SKM-1 treated with dmso at 0.1 percent for 144 hours (cell line): ENCODE results near the gene SPATA13.

Experiments
- DNase-seq: peaks from one replicate; lab custom pipeline; 2025; ENCODE audit not compliant: unreplicated experiment; lab: John Stamatoyannopoulos, UW

The SPATA13 gene

DNA sequence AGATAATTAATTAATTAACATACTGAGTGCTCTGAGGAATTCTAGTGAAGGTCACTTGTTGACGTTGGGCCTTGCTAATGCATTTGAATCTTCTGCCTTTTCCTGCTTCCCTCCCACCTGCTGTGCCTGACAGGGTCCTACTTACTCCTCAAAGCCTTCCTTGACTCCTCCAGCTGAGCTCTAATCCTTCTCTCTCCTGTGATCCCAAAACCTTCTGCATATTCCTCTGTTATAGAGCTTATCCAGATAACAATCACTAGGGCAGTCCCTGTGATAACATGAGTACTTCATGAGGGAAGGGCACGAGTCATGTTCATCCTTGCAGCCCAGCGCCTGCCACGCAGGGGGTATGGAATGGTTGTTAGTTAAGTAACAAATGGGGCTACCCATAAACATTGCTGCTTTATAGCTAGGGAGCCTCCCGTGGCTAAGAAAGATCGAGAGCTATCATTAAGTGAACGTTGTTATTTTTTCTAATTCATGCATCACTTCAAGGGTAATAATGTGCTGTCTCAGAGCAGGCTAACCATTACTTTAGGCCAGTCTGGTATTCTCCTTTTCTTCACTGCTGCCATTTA is 19.1 kb upstream of the SPATA13 start:
- no peak for DNase-seq

DNA sequence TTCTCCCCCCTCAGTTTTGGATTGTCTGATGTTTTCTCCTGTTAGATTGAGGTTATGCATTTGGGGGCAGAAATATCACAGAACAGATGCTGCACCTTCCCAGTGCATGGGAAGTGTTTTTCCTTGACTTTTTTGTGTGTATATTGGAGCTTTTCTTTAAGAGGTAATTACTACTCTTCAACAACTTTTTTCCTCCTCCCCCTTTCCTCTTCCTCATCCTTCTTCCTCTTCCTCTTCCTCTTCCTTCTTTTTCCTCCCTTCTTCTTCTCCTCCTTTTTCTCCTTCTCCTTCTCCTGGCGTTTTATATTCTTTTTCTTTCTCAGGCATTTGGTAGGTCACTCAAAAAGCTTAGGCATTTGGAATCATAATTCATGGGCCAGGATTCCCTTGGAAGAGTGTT is 18.1 kb upstream of the SPATA13 start:
- DNase-seq, result no peak

DNA sequence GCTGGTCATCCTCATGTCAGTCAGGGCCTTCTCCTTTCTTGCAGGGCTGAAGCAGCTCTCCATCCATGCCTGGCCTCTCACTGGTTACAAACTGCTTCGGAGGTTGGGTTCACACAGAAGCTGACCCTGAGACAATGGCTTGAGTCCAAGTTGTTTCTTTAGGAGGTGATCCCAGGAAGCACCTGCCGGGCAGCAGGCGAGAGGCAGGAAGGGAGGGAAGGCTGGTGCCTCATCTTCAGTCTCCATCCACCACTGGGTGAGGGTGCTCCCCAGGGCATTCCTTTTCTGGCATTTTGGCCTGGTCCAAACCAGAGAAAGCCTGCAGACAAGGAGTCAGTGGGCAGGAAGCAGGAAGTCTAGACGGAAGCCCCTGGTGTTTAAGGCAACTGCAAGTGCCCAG is 17.6 kb upstream of the SPATA13 start:
- DNase-seq, result no peak

DNA sequence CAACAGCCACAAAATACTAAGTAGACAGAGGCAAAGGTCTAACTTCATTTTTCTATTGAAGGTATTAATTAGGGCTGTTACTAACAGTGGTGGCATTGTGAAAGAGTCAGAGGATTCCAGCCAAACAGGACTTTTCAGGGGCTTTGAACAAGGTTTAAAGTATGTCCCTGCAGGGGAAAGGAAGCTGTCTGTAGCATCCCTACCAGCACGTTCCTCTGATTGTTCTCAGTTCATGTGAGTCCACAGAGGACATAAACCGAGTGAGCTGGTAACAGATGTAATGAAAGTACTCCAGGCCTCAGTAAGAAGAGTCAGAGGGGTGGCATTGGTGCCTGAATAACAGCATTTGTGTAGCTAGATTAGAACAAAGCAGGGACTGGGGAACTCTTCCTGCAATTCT is 15.3 kb upstream of the SPATA13 start:
- DNase-seq, result no peak

DNA sequence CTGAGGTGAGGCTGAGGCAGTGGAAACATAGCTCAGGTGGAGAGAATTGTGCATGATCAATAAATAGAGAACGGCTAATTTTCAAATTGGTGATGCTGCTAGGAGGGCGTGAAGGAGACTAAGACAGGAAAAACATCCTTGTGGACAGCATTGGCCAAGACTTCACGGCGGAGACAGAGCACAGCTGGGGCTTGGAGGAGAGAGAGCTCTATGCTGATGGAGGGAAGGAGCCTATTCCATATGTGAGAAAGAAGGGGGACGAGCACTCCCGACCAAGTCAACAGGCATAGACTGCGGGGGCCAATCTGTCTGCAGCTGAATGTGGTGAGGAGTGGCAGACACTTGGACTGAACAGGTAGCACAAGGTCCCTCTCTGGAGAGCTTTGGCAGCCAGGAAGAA is 14.8 kb upstream of the SPATA13 start:
- DNase-seq, result no peak

DNA sequence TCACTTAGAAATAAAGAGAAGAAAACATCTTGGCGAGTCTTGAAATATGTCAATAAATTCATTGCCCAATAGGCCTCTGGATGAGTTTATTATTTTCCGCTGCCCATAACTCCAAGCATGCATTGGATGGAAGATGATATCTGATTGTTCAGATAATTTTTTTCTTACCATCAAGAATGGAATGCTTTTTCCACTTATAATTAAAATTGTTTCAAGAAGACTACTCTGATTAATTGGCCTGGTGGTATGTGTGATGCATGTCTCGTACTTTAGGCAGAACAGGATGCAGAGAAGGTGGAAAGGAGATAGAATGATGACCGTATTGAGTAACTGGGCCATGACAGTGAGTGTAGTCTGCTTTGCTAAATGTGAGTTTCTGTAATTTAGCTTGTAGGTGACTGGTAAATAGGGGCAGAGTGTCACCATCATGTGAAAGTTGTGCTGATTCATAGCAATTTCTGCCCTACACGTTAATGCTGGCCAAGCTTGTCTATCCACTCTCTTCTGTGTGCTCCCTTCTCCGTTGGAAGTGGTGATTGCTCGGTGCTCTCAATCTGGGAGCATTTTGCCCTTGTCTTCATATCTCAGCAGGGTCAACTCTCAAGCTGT is 13.5 kb upstream of the SPATA13 start:
- no peak for DNase-seq

DNA sequence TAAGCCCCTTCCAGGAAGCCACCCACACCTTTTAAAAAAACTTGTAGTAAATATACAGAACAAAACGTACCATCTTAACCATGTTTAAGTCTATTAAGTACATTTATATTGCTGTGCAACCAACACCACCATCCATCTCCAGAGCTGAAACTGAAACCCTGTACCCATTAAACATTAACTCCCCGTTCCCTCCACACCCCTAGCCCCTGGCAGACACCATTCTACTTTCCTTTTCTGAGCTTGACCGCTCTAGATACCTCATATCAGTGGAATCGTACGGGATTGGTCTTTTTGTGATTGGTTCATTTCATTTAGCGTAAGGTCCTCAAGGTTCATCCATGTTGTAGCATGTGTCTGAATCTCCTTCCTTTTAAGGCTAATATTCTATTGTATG is 13.0 kb upstream of the SPATA13 start:
- no peak for DNase-seq

DNA sequence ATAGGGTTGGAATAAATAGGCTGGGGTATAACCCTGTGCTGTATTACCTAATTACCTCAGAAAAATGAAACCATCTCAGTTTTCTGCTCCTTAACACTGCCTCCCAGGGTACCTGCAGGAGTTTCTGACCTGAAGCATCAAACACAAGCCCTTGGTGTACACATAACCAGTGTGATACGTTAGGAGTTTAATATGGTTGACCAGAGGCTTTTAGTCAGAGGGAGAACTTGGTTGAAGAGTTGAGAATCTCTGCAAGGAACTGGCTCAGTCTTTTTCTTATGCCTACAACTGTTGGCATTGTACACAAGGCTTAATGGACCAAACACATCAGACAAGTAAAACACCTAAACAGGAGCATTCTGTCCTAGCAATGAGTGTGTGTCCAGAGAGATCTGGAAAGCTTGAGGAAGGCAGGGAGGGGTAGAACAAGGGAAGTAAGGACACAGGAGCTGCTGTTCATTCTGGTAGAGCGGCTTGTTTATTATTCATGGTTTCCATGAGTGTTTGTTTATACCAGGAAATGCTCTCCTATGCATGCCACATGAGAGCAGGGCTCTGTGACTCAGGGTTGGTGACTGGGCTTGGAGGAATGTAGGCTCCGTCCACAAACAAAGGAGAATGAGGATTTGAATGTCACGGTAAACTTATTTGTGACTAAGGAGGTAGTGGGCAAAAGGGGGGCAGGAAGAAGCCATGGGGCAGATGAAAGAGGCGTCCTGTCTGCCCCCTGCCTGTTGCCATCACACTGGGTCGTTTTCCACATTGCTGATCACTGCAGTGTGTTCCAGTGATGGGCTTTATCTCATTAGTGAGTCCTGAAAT is 11.9 kb upstream of the SPATA13 start:
- no peak for DNase-seq

DNA sequence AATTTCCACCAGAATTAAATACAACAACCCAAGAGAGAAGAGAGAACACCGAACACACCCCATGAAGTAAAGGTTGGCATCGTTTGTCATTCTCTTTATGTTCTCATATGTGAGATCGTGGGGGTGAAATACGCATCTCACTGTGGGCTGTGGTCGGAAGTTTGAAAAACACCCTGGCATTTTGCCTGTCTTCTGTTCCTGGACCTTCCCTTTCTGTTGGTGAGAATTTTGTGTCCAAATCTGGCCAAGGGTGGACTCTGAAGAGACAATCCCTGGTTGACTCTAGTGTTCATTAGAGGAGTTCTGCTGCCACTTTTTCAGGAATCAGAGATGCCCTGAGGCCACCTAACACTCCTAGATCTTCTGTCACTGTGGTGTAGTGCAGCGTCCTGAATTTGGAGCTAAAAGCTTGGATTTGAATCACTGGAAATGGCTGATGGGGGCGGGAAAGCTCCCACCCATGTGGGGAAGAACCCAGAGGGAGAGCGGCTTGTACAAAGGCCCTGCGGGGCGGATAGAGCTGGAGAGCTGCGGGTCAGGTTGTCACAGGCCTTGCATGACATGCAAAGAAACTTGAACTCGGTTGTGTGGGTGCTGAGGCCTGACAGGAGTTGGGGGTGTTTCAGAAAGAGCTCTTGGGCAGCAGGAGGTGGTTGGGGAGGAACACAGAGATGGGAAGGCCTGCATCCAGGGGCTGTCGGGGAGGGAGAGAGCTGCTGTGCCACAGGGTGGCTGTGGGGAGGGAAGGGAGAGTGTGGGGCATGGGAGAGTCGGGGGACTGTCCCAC is 11.1 kb upstream of the SPATA13 start:
- no peak for DNase-seq

DNA sequence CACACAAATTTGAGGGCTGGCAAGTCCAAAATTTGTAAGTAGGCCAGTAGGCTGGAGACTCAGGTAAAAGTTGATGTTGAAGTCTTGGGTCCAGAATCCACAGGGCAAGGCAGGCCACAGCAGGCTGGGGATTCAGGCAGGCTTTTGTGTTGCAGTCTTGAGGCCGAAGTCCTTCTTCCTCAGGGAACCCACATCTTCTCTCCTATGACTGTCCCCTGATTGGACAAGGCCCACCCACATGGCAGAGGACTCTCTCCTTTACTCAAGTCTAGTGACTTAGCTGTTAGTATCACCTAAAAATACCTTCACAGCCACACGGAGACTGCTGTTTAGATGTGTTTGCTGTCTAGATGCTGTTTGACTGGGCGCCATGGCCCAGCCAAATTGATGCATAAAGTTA is 9.9 kb upstream of the SPATA13 start:
- DNase-seq, result no peak

DNA sequence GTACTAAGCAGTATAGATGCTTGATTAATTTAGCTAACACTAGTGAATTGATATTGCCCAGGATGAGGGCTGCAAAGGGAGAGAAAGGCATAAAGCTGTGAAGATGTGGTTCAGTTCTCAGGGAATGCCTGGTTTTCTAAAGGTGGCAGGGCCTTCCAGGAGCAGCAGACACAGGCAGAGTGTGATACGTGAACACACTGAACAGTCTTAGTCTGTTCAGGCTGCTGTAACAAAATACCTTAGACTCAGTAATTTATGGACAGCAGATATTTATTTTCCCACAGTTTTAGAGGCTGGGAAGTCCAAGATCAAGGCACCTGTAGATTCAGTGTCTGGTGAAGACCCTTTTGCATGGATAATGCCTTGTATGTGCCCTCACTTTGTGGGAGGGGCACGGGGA is 8.7 kb upstream of the SPATA13 start:
- DNase-seq, result no peak

DNA sequence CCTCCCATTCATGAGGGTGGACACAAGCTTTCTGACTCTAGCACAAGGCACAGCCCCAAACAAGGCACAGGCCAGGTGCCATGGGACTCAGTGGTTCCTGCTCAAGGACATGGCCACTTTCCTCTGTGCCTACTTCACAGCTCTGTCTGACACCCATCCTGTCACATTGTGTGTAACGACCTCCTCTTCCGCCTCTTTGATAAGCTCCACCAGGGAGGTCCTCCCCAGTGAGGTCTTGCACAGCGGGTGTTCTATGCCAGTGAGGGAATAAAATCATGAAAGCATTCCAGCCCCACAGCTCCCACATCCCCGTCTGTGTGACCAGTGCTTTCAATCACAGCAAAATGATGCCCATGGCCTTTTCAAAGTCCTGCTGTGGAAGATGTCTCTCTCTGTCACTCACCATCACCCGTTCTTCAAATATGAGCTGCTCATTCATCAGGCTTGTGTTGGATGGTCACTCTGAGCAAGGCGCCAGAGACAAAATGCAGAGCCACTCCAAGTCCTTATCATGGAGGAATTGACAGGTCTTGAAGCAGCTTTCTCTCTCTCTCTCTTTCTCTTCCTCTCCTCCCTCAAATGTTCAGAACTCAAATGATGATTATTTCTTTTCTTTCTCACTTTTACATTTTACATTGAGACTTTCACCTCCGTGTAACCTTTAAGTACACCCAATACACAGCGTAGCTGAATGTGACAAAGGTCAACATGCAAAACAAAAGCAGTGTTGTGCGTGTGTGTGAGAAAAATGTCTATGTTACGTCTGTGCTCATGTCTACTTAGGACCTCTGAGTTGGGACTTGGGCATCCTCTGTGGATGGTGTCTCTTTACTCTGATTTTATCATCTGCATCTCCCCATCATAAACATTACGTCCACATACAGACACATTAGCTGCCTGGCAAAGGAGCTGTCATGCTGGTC is 8.0 kb upstream of the SPATA13 start:
- DNase-seq, result no peak

DNA sequence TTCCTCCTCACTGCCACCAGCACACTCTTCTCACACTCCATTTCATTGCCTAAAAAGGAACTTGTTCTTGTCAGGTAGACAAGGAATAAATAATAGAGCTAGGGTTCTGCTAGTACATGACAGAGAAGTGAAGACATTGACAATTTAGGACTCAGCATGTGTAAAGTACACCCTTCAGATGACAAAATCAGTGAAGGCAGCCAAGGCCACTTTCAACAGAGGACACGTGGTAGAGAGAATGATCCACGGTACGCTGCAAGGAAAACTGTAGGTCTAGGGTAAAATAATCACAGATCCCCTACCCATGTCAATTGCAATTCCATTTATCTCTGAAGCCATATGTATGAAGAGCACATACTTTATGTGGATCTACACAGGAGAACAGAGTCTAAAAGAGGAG is 7.2 kb upstream of the SPATA13 start:
- DNase-seq, result no peak

DNA sequence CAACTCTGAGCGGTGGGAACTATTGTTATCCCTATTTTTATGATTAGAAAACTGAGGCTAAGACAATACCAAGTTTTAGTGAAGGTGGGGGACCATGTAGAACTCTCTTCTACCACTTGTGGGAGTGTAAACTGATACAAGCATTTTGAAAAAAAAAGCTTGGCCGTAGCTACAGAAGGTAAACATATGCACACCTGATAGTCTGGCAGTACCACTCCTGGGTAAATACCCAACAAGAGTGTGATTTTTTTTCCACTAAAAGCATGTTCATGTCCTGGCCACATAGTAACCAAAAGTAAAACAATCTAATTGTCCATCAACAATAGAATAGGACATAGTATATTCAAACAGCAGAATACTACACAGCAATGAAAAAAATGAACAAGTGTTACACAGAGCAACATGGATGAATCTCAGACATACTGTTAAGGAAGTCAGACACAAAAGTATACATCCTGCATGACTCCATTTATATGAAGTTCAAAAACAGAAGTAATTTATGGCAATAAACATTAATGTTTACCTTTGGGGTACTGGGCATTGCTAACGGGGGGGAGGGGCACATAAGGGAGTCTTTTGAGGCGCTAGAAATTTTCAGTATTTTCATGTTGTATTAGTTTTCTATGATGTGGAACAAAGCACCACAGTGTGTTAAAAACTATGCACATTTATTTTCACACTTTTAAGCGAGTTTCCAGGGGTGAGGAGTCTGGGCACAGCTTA is 6.4 kb upstream of the SPATA13 start:
- no peak for DNase-seq

DNA sequence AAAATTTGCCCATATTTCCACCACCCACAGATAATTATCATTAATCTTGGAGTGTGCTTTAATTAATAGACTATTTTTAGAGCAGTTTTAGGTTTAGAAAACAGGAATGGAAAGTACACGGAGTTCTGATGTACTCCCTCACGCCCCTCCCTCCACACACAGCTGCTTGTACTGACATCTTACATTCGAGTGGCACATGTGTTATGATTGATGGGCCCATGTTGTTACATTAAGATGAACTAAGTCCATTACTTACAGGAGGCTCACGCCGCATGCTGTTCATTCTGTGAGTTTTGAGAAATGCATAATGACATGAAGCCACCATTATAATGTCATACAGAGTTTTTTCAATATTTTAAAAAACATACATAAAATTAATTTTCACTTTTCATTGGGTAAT is 1.2 kb upstream of the SPATA13 start:
- no peak for DNase-seq

DNA sequence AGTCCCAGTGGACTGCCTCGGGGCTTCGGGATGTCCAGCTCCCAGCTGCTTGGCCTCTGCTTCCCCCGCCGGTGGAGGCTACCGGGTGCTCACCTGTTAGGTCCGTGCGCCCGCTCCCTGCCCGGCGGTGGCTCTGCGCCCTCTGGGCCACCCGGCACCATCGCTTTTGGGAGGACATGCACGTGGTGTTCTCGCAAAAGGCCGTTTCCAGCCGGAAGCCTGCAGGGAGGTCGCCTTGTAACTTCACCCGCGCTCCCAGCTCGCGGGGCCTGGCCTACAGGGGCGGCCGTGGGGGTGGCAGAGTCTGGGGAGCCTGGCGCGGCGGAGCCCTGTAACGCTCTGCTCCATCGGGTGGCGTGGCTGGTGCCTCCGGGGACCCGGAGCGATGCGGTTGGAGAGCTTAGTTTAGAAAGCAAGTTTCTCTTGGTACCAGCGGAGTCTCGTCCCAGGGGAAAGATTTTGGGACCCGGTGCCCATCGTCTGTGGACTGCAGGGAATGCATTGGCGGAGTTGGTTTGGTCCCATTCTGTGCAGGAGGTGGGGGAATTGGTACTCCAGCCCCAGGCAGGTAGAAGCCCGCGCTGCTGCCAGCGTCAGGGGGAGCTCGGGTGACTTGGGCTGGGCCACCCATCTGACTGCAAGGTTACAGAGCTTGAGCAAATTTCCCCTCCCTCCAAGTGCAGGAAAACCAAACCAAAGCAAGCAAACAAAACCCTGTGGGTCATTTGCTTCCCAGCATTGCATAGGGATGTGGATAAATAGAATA is 673 bp downstream of the SPATA13 start:
- no peak for DNase-seq

DNA sequence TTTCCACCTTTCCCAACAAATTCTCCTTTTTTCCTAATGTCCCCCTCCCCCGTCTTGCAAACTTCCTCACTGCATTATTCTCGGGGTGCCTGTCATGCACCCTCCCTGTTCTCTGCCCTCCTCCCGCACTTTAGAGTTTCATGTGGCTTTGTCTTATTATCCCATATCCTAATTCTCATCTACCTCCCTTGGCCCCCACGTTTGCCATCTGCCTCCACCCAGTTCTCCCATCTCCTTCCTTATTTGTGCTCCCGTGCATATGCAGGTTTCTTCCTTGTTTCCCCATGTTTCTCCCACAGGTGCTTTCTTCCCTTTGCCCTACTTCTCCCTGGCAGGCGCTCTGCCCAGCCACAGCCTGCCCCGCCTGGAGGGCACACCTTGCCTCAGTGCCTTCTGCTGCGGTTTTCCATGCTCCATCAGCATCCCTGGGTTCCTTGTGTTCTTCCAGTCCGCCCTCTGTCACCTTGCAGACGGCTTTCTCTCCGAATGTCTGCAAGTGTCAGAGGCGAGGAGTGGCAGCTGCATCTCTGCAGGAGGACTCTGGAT is 1.5 kb downstream of the SPATA13 start:
- no peak for DNase-seq

DNA sequence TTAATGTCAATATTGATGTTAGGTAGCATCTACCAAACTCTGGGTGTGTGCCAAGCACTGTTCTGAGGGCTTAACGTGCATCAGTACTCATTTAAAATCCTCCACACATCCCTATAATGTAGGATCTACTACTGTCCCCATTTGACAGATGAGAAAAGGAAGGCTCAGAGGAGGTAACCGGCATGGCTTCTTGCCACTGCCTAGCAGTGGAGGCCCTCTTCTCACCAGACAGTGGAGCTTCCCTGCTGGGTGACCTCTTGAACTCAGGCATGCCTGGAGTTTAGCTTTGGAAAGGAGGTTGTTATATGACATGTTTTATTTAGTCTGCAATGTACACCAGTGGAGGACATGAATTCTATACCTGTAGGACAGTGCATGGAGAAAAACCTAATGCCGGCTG is 2.1 kb downstream of the SPATA13 start:
- no peak for DNase-seq

DNA sequence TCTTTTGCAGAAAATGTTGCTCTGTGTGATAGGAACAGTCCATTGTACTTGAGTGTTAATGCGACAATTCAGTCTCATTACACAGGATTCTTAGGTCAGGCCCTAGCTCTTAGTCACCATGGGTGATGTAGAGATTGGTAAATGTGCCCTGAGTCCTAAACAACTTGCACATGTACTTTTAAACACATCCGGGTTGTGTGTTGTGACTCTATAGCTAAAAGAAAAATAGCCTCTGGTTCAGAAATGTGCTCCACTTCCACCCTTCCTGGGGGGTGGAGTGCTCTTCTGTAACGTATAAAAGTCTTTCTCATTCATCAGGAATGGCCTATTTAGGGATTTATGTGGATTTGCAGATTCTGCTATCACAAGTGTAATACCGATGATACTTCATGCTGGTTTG is 5.2 kb downstream of the SPATA13 start:
- DNase-seq, result no peak
